PC-3 (cell line): ENCODE results near the gene TMEM87B.

Experiments
- EZH2 ChIP-seq: fragments of 300-600 bp; sonication (generic); IDR thresholded peaks from one replicate; pipeline ENCODE4 v1.6.1; 2017; ENCODE audit warnings: antibody characterized with exemption, mild to moderate bottlenecking, low read length; ENCODE audit not compliant: unreplicated experiment
- EZH2phosphoT487 ChIP-seq: fragments of 300-600 bp; sonication (generic); IDR thresholded peaks from 2 replicates; pipeline ENCODE4 v1.6.1; 2018; ENCODE audit warnings: mild to moderate bottlenecking, antibody characterized with exemption, low read length, borderline replicate concordance
- TF ChIP-seq, protein P1 (sequence below): fragments of 300-600 bp; sonication (generic); conservative IDR thresholded peaks from 2 replicates; pipeline ENCODE4 v1.5.1; 2017; ENCODE audit warnings: antibody characterized with exemption, low read depth, mild to moderate bottlenecking, low read length

DNA sequence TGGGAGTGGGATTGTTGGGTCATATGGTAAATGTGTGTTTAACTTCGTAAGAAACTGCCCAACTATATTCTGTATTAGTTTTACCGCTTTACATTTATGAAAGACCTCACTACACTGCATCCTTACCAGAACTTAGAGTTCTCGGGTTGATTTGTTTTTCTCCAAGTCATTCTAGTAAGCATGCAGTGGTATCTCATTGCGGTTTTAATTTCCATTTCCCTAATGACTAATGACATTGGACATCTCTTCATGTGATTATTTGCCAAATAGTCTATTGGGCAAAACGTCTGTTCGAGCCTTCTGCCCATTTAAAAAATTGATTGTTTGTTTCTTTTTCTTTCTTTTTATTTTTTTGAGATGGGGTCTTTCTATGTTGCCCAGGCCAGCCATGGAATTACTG, 89.9 kb downstream of the TMEM87B start:
- TF ChIP-seq, protein P1, sequence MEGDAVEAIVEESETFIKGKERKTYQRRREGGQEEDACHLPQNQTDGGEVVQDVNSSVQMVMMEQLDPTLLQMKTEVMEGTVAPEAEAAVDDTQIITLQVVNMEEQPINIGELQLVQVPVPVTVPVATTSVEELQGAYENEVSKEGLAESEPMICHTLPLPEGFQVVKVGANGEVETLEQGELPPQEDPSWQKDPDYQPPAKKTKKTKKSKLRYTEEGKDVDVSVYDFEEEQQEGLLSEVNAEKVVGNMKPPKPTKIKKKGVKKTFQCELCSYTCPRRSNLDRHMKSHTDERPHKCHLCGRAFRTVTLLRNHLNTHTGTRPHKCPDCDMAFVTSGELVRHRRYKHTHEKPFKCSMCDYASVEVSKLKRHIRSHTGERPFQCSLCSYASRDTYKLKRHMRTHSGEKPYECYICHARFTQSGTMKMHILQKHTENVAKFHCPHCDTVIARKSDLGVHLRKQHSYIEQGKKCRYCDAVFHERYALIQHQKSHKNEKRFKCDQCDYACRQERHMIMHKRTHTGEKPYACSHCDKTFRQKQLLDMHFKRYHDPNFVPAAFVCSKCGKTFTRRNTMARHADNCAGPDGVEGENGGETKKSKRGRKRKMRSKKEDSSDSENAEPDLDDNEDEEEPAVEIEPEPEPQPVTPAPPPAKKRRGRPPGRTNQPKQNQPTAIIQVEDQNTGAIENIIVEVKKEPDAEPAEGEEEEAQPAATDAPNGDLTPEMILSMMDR: no peak
- TF ChIP-seq EZH2: no peak
- TF ChIP-seq EZH2phosphoT487: no peak
